Neuronal stem cell (in vitro differentiated cells): ENCODE measurements around the gene PHOSPHO1.

Experiments used
- DNase-seq: peaks from one replicate; pipeline ENCODE4 v3.0.0-alpha.2; 2013; ENCODE audit warnings: low spot score
- H2AFZ ChIP-seq: one replicate; pipeline ENCODE4 v1.6.1; 2013; ENCODE audit warnings: mild to moderate bottlenecking, low read length, inconsistent platforms
- H2AK5ac ChIP-seq: 2 replicates; pipeline ENCODE4 v1.6.1; 2013; ENCODE audit warnings: low read depth, mild to moderate bottlenecking, inconsistent platforms, low read length, moderate library complexity, mixed read lengths
- H2BK120ac ChIP-seq: 2 replicates; pipeline ENCODE4 v1.6.1; 2013; ENCODE audit warnings: low read depth, mild to moderate bottlenecking, inconsistent platforms, low read length, moderate library complexity, mixed read lengths
- H2BK12ac ChIP-seq: one replicate; pipeline ENCODE4 v1.6.1; 2013; ENCODE audit warnings: low read length, inconsistent platforms
- H2BK15ac ChIP-seq: 2 replicates; pipeline ENCODE4 v1.6.1; 2013; ENCODE audit warnings: mild to moderate bottlenecking, low read length, inconsistent platforms, mixed read lengths
- H2BK5ac ChIP-seq: one replicate; pipeline ENCODE4 v1.6.1; 2013; ENCODE audit warnings: inconsistent platforms, mild to moderate bottlenecking, low read length, moderate library complexity
- H3K14ac ChIP-seq: one replicate; pipeline ENCODE4 v1.6.1; 2013; ENCODE audit warnings: low read length, inconsistent platforms
- H3K18ac ChIP-seq: 2 replicates; pipeline ENCODE4 v1.6.1; 2013; ENCODE audit warnings: low read length, inconsistent platforms
- H3K23ac ChIP-seq: 2 replicates; pipeline ENCODE4 v1.6.1; 2013; ENCODE audit warnings: low read depth, mild to moderate bottlenecking, mixed read lengths, low read length, inconsistent platforms; ENCODE audit not compliant: poor library complexity
- H3K27ac ChIP-seq: replicated peaks from 3 replicates; pipeline ENCODE4 v1.5.1; 2013; ENCODE audit warnings: low read length, inconsistent platforms
- H3K27me3 ChIP-seq, 3 experiments: 2 replicates each; pipeline ENCODE4 v1.6.1; 2013; ENCODE audit warnings: low read length in 3 of 3, mild to moderate bottlenecking in 2 of 3, inconsistent platforms in 1 of 3, low read depth in 1 of 3, mixed read lengths in 1 of 3, moderate library complexity in 1 of 3; ENCODE audit not compliant: control insufficient read depth in 3 of 3, insufficient read depth in 3 of 3
- H3K36me3 ChIP-seq, 2 donors: replicated peaks in 1 of 2; 2 replicates each; pipeline ENCODE4 v1.6.1; 2013; ENCODE audit warnings: low read length in 2 of 2; ENCODE audit not compliant: control insufficient read depth in 2 of 2, insufficient read depth in 2 of 2
- H3K4ac ChIP-seq: 2 replicates; pipeline ENCODE4 v1.6.1; 2013; ENCODE audit warnings: inconsistent platforms, mild to moderate bottlenecking, low read length, moderate library complexity
- H3K4me1 ChIP-seq, 2 donors: 1 replicate in 1 of 2; 2 replicates in 1 of 2; pipeline ENCODE4 v1.6.1; 2013; ENCODE audit warnings: low read length in 2 of 2, low read depth in 1 of 2; ENCODE audit not compliant: control insufficient read depth in 2 of 2, insufficient read depth in 1 of 2
- H3K4me2 ChIP-seq: one replicate; pipeline ENCODE4 v1.6.1; 2013; ENCODE audit warnings: mild to moderate bottlenecking, low read length, inconsistent platforms; ENCODE audit not compliant: insufficient read depth, poor library complexity, severe bottlenecking
- H3K4me3 ChIP-seq, 2 donors: 2 replicates each; pipeline ENCODE4 v1.5.1; 2013; ENCODE audit warnings: low read length in 2 of 2, mild to moderate bottlenecking in 2 of 2, inconsistent platforms in 1 of 2, moderate library complexity in 1 of 2
- H3K79me1 ChIP-seq: one replicate; pipeline ENCODE4 v1.6.1; 2013; ENCODE audit warnings: low read depth, mild to moderate bottlenecking, inconsistent platforms, low read length, moderate library complexity
- H3K9ac ChIP-seq: one replicate; pipeline ENCODE4 v1.6.1; 2013; ENCODE audit warnings: mild to moderate bottlenecking, low read depth, low read length, inconsistent platforms; ENCODE audit not compliant: poor library complexity
- H3K9me3 ChIP-seq, 2 donors: replicated peaks in 1 of 2; 2 replicates each; pipeline versions ENCODE3 to v1.6.1; 2013; ENCODE audit warnings: low read length in 2 of 2, mild to moderate bottlenecking in 2 of 2, inconsistent platforms in 1 of 2, low read depth in 1 of 2, mixed read lengths in 1 of 2, moderate library complexity in 1 of 2; ENCODE audit not compliant: control insufficient read depth in 2 of 2, insufficient read depth in 1 of 2
- H4K8ac ChIP-seq: one replicate; pipeline ENCODE4 v1.6.1; 2013; ENCODE audit warnings: low read depth, mild to moderate bottlenecking, inconsistent platforms, low read length, moderate library complexity
- H4K91ac ChIP-seq: one replicate; pipeline ENCODE4 v1.6.1; 2013; ENCODE audit warnings: low read length, low read depth, mild to moderate bottlenecking, inconsistent platforms; ENCODE audit not compliant: poor library complexity
- WGBS, 2 donors: extraction: QIAGEN DNeasy Blood & Tissue Kit; methylation state at CpG; one replicate each; pipeline ENCODE4 v1.1.7; 2013; ENCODE audit warnings: missing lambda C conversion rate in 2 of 2, mixed read lengths in 1 of 2; ENCODE audit not compliant: insufficient read length in 2 of 2, insufficient replicate concordance in 1 of 2; ENCODE audit errors: extremely low coverage in 2 of 2; 5-methylcytosine and 5-hydroxymethylcytosine counted together

Gene PHOSPHO1

DNA sequence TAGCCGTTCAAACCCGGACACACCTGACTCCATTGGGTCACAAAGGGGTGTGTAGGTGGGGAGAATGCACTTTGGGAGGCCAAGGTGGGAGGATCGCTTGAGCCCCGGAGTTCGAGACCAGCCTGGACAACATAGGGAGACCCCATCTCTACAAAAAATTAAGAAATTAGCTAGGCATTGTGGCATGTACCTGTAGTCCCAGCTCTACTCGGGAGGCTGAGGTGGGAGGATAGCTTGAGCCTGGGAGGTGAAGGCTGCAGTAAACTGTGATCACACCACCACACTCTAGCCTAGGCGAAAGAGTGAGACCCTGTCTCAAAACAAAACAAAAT lies 942 bp upstream of the PHOSPHO1 start:
- peaks cover 4% of the 10 kb centered on the region in 2 donors for H3K4me1 ChIP-seq
- no peak overlapping the region for H3K27ac ChIP-seq
- H3K23ac ChIP-seq: no peak overlapping the region
- no peak overlapping the region for H3K4ac ChIP-seq
- H3K36me3 ChIP-seq: no peaks in the 10 kb centered on the region
- H3K9ac ChIP-seq: no peak overlapping the region
- no peak overlapping the region for H2AK5ac ChIP-seq
- H2BK120ac ChIP-seq: no peak overlapping the region
- no peak overlapping the region for H3K4me3 ChIP-seq
- H2BK12ac ChIP-seq: no peak overlapping the region
- H3K27me3 ChIP-seq: peaks cover 7 to 51% (median 43%) of the 10 kb centered on the region in 3 experiments
- no peak overlapping the region for H4K8ac ChIP-seq
- H3K9me3 ChIP-seq: peaks cover 0 to 2% of the 10 kb centered on the region in 2 donors
- no peak overlapping the region for H2BK5ac ChIP-seq
- no CpG with 5 or more reads among the region's 7 CpGs for WGBS, 2 donors
- H3K14ac ChIP-seq: no peak overlapping the region
- no peak overlapping the region for H4K91ac ChIP-seq
- no peaks in the 10 kb centered on the region for H3K79me1 ChIP-seq
- no peak overlapping the region for H3K4me2 ChIP-seq
- DNase-seq: no peak
- H2BK15ac ChIP-seq: no peak overlapping the region
- H2AFZ ChIP-seq: no peak overlapping the region
- H3K18ac ChIP-seq: no peak overlapping the region

GRCh38 chr17:49229805-49230600 lies 584 bp downstream of the PHOSPHO1 start:
- H3K4me1 ChIP-seq: peaks cover 4% of the 10 kb centered on the region in 2 donors
- no peak overlapping the region for H3K27ac ChIP-seq
- no peaks in the 10 kb centered on the region for H3K79me1 ChIP-seq
- no peak overlapping the region for H4K91ac ChIP-seq
- peak overlapping the region; percentile 96 for H2AFZ ChIP-seq
- WGBS, 2 donors: no CpG with 5 or more reads among the region's 36 CpGs
- H3K9ac ChIP-seq: no peak overlapping the region
- peak overlapping the region; percentile 89 for H3K4me2 ChIP-seq
- peak overlapping the region; percentile 51 for H2BK15ac ChIP-seq
- peaks cover 0 to 2% of the 10 kb centered on the region in 2 donors for H3K9me3 ChIP-seq
- no peak overlapping the region for H2BK12ac ChIP-seq
- no peak overlapping the region for H3K4ac ChIP-seq
- H3K27me3 ChIP-seq: peaks cover 16 to 64% (median 59%) of the 10 kb centered on the region in 3 experiments
- H3K14ac ChIP-seq: no peak overlapping the region
- H2BK120ac ChIP-seq: no peak overlapping the region
- peak overlapping the region; percentile 29 for H2AK5ac ChIP-seq
- no peaks in the 10 kb centered on the region for H3K36me3 ChIP-seq
- DNase-seq: no peak
- no peak overlapping the region for H2BK5ac ChIP-seq
- H4K8ac ChIP-seq: no peak overlapping the region
- peak overlapping the region; percentile 39 for H3K18ac ChIP-seq
- peak overlapping the region; percentile 44 to 83 for H3K4me3 ChIP-seq
- H3K23ac ChIP-seq: peak overlapping the region; percentile 77

GRCh38 chr17:49229076-49229804 lies 1.3 kb downstream of the PHOSPHO1 start:
- Histone ChIP-seq H3K4me2 (no peak overlapping the region), H3K4me3 (no peak overlapping the region), H2BK5ac (no peak overlapping the region), H3K27ac (no peak overlapping the region), H3K9me3 (no peaks in the 10 kb centered on the region), H3K18ac (no peak overlapping the region), H4K8ac (no peak overlapping the region), H2BK15ac (peak overlapping the region; percentile 51), H3K4ac (no peak overlapping the region), H2AK5ac (no peak overlapping the region), H2BK120ac (no peak overlapping the region), H3K23ac (peak overlapping the region; percentile 77), H3K9ac (no peak overlapping the region), H2AFZ (no peak overlapping the region), H3K27me3 (peaks cover 22 to 71% (median 66%) of the 10 kb centered on the region in 3 experiments), H3K4me1 (peaks cover 4 to 8% of the 10 kb centered on the region in 2 donors), H2BK12ac (no peak overlapping the region), H3K79me1 (no peaks in the 10 kb centered on the region), H4K91ac (no peak overlapping the region), H3K14ac (no peak overlapping the region), H3K36me3 (no peaks in the 10 kb centered on the region)
- no peak for DNase-seq
- no CpG with 5 or more reads among the region's 6 CpGs for WGBS, 2 donors
